NCI-H2029 treated with DMSO at 0.1 percent for 48 hours (cell line): Measurements from ENCODE around the gene AFAP1.

Experiments
- DNase-seq: peaks from one replicate; lab custom pipeline; 2025; lab: John Stamatoyannopoulos, UW

The AFAP1 gene

GRCh38 chr4:7803992-7804755 is 135.5 kb downstream of the AFAP1 start:
- peak; percentile 30 for DNase-seq

GRCh38 chr4:7803371-7803770 is 136.3 kb downstream of the AFAP1 start:
- no peak for DNase-seq

DNA sequence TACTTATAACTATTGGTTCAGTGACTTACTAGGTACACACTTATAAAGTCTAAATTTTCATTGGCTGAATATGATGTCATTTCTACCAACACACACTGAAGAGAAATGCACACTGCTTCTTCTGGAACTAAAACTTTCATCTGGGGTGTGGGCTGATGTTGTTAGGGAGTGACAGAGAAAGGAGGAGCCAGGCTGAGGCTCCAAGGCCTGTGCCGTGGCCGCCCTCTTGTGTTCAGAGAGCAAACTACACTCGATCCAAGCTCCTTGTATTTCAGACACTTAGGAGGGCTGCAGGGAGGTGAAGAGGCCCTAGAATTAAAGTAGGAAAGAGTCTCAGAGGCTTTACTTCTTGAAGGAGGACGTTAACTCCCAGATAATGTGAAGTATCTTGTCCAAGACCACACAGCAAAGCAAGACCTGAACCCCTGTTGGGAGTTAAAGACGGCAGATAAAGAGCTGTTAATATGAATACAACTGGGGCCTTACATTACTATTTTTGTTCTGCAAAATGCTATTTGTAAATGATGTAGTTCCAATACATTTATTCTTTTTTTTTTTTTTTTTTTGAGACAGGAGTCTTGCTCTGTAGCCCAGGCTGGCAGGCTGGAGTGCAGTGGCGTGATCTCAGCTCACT is 137.5 kb downstream of the AFAP1 start:
- peak; percentile 46 for DNase-seq

DNA sequence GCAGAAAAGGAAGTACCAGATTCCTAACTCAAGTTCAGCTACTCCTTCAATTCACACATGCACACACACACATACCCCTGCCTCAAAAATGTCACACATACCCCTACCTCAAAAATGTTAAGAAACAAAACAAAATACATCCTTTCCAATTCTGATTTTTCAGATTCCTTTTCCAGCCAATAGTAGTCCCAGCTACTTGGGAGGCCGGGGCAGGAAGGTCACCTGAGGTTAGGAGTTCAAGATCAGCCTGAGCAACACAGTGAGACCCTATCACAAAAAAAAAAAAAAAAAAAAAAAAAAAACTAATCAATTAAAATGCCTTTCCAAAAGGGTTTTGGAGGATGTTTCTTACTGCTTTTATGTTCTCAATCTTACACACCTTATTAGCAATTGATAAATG is 138.0 kb downstream of the AFAP1 start:
- DNase-seq: no peak

- no peak for DNase-seq
These were observed 138.7 kb downstream of the AFAP1 start for GRCh38 chr4:7801001-7801400.

DNA sequence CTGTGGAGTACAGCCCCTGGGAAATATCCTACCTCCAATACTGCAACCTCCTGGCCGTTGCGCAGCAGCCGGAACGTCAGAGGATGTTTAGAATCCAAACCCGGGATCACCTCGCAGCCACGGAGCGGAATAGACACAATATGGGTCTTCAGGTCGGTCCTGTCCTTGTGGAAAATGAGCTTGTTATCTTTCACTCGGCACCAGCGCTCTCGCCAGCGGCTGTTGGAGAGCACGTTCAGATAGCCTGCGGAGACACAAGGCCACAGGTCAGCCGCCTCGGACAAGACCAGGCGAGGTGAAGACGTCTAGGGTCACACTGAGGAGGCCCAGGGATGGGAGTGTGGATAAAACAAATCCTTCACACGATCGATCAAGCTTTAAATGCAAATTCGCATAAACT is 139.3 kb downstream of the AFAP1 start:
- no peak for DNase-seq

GRCh38 chr4:7799736-7800135 is 139.9 kb downstream of the AFAP1 start:
- DNase-seq: no peak

- DNase-seq: no peak
These were observed 140.4 kb downstream of the AFAP1 start for GRCh38 chr4:7799306-7799705.

DNA sequence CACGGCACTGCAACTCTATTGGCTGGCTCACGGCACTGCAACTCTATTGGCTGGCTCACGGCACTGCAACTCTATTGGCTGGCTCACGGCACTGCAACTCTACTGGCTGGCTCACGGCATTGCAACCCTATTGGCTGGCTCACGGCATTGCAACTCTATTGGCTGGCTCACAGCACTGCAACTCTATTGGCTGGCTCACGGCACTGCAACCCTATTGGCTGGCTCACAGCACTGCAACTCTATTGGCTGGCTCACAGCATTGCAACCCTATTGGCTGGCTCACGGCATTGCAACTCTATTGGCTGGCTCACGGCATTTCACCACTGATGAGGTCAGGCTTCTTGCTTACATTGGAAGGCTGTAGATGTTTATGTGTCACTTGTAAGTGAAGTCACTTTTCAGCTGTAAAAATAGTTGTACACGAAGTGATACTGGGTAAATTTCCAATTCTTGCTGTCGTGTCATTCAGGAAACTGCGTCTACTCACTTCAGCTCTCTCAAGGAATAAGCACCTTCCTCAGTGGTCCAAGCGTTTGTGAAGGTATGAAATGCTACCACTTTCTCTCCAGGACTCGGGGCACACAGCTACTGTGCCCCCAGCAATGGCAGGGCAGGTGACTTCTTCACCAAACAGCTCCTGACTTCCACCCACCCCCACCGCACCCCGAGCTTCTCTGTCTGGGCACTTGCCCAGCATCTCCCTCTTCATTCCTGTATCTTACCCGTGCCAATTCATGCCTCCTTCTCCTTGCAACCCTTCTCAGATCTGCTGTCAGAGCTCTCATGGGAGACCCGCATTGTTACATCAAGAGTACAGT is 141.3 kb downstream of the AFAP1 start:
- no peak for DNase-seq

DNA sequence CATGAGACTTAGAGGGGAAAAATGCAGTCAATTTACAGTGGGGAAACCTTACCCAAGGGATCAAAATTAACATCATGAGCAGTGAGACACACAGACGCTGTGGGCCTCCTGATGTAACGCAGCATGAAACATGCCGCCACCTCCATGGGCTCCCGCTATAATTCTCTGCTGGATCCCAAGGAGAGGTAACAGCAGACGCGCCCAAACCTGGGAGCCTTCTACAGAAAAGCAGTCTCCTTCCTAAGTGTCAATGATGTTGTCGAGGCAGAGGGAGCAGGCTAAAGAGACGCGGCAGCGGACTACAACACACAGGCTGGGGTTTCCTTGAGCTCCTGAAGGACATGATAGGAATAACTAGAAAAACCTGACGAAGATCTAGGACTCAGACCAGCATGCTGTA is 142.3 kb downstream of the AFAP1 start:
- no peak for DNase-seq

DNA sequence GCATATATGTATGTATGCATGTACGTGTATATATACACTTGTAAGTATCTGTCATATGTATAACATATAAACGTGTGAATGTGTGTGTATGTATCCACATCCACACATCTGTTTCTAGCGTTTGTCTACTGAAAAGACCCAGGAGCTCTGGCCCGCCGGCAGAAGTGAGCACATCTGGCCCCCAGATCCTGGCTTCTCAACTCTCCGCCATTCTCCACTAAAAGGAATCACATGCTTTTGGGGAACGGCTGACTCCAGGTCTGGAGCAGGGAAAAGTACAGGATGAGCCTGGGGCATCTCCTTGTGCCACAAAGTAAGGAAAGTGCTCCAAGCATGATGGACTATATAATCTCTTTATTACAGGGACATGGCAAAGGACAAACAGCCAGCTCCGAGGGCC is 143.7 kb downstream of the AFAP1 start:
- no peak for DNase-seq

- DNase-seq: no peak
These were observed 146.5 kb downstream of the AFAP1 start for GRCh38 chr4:7793186-7793585.

DNA sequence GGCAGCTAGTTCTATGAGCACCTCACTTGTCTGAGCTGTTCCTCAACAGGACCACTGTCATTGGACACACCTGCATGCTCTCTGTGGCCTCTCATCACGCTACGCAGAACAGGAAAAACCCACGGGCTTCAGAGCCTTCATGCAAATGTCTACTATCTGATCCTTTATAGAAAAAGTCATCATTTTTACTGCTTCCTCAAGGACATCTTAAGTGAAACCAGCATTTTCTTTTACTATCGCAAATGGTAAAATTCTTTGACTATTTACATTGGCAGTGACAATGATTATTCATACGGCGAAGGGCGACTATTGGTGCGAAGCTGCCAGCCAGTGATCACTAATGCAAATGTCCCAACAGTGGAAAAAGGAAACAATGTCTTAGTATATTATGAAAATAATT is 147.0 kb downstream of the AFAP1 start:
- no peak for DNase-seq

DNA sequence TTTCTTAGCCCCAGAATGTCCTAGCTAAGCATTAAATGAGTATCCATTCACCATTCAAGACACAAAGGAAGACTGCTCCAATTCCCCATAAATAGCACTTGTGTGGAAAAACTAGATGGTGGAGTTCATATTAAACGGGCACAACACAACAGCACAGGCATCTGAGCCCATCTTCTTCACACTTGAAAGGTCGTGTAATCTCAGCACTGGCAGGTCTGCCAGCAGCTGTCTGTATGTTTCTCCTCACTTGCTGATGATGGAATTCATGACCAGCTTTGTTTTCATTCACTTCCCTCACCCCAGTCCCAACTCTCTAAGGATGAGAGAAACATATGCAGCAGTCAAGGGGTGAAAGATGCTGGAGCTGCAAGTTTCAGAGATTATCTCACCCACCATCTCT is 148.7 kb downstream of the AFAP1 start:
- no peak for DNase-seq

GRCh38 chr4:7790023-7790422 is 149.6 kb downstream of the AFAP1 start:
- DNase-seq: no peak

GRCh38 chr4:7788694-7789425 is 150.8 kb downstream of the AFAP1 start:
- DNase-seq: no peak

GRCh38 chr4:7788193-7788592 is 151.5 kb downstream of the AFAP1 start:
- no peak for DNase-seq

GRCh38 chr4:7787681-7788141 is 151.9 kb downstream of the AFAP1 start:
- no peak for DNase-seq

DNA sequence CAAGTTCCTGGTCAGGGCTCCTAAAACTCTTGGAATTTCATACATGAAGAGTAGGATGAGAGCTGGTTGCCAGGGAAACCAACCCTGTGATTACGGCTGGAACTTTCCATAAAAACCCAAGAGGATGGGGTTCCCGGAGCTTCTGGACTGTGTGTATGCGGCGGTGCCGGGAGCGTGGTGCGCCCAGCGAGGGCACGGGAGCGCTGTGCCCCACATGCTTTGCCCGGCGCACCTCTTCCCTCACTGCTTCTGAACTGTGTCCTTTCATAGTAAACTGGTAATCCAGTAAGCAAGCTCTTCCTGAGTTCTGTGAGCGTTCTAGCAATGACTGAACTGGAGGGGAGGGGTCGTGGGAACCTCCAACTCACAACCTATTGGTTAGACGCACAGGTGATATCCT is 152.6 kb downstream of the AFAP1 start:
- DNase-seq: no peak

DNA sequence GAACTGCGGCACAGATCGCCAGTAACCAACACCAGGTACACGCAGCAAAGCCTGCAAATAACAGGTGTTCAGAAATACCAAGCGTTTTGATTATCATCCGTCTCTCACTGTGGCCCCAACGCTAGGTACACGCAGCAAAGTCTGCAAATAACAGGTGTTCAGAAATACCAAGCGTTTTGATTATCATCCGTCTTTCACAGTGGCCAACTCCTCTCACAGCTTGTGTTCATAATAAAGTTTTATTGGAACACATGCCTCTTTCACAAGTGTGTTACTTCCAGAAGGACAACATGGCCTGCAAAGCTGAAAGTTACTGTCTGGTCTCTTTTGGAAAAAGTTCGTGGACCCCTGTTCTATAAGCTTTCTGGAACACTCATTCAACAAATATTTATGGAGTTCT is 153.1 kb downstream of the AFAP1 start:
- DNase-seq: no peak

- DNase-seq: no peak
These were observed 153.6 kb downstream of the AFAP1 start for GRCh38 chr4:7786040-7786439.

- no peak for DNase-seq
These were observed 154.6 kb downstream of the AFAP1 start for GRCh38 chr4:7785017-7785416.
